ENCODE results near the gene IQCH. TPM values are rescaled to one million over a fixed set of nuclear protein-coding genes. Genes with fewer than 3 reads are reported as not detected.

IQCH gene
- total and polyA plus RNA-seq, 8 donors: 1.4 to 3.4 (median 2.8) TPM

GRCh38 chr15:67212684-67213367 is 41.8 kb upstream of the IQCH start:
- TF ChIP-seq, protein P1, sequence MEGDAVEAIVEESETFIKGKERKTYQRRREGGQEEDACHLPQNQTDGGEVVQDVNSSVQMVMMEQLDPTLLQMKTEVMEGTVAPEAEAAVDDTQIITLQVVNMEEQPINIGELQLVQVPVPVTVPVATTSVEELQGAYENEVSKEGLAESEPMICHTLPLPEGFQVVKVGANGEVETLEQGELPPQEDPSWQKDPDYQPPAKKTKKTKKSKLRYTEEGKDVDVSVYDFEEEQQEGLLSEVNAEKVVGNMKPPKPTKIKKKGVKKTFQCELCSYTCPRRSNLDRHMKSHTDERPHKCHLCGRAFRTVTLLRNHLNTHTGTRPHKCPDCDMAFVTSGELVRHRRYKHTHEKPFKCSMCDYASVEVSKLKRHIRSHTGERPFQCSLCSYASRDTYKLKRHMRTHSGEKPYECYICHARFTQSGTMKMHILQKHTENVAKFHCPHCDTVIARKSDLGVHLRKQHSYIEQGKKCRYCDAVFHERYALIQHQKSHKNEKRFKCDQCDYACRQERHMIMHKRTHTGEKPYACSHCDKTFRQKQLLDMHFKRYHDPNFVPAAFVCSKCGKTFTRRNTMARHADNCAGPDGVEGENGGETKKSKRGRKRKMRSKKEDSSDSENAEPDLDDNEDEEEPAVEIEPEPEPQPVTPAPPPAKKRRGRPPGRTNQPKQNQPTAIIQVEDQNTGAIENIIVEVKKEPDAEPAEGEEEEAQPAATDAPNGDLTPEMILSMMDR (IDR thresholded peaks at IDR 0.05): no peak
- Histone ChIP-seq H3K4me1 (no peaks in the 10 kb centered on the region), H3K36me3 (peaks cover 0 to 17% of the 10 kb centered on the region in 2 donors), H3K4me3 (no peak overlapping the region), H3K27me3 (no peaks in the 10 kb centered on the region), H3K9me3 (no peaks in the 10 kb centered on the region), H3K27ac (no peak overlapping the region)
- DNase-seq (no peak), ATAC-seq (no peak)
- intact Hi-C loops (cut with DNase I): no loop called here

GRCh38 chr15:67215102-67215501 is 39.5 kb upstream of the IQCH start:
- Histone ChIP-seq H3K27me3 (no peaks in the 10 kb centered on the region), H3K27ac (no peak overlapping the region), H3K4me3 (no peak overlapping the region), H3K9me3 (no peaks in the 10 kb centered on the region), H3K36me3 (peaks cover 0 to 6% of the 10 kb centered on the region in 2 donors), H3K4me1 (no peaks in the 10 kb centered on the region)
- intact Hi-C loops (cut with DNase I): no loop called here
- DNase-seq (no peak), ATAC-seq (no peak)
- TF ChIP-seq, protein P1 (IDR thresholded peaks at IDR 0.05): no peak

DNA sequence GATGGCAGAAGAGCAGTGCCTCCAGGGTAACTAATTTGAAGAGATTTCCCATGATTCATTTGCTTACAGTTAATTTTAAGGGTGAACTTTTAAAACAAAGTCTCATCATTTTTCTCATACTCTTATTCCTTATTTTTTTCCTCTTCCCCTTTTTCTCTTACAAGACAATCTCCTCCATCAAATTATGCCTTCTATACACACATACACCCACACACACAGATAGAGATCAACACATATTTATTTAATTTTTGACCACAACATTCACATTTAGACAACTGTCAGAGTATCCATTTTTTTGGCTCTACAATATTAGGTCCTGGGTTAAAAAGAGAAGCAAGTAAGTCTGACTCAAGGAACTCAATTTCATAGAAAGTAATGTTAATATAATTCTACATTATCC is 37.7 kb upstream of the IQCH start:
- Histone ChIP-seq H3K27me3 (no peaks in the 10 kb centered on the region), H3K9me3 (no peaks in the 10 kb centered on the region), H3K36me3 (peaks cover 0 to 6% of the 10 kb centered on the region in 2 donors), H3K4me3 (no peak overlapping the region), H3K4me1 (no peaks in the 10 kb centered on the region), H3K27ac (no peak overlapping the region)
- DNase-seq: no peak
- TF ChIP-seq, protein P1 (IDR thresholded peaks at IDR 0.05): no peak
- no peak for ATAC-seq
- intact Hi-C loops (cut with DNase I): no loop called here

GRCh38 chr15:67218428-67218827 is 36.2 kb upstream of the IQCH start:
- no peak overlapping the region for H3K27ac ChIP-seq
- TF ChIP-seq, protein P1 (IDR thresholded peaks at IDR 0.05): no peak
- H3K4me3 ChIP-seq: no peak overlapping the region
- H3K36me3 ChIP-seq: peaks cover 0 to 6% of the 10 kb centered on the region in 2 donors
- ATAC-seq: no peak
- H3K27me3 ChIP-seq: no peaks in the 10 kb centered on the region
- no peaks in the 10 kb centered on the region for H3K4me1 ChIP-seq
- intact Hi-C loops (cut with DNase I): no loop called here
- no peak for DNase-seq
- no peaks in the 10 kb centered on the region for H3K9me3 ChIP-seq

DNA sequence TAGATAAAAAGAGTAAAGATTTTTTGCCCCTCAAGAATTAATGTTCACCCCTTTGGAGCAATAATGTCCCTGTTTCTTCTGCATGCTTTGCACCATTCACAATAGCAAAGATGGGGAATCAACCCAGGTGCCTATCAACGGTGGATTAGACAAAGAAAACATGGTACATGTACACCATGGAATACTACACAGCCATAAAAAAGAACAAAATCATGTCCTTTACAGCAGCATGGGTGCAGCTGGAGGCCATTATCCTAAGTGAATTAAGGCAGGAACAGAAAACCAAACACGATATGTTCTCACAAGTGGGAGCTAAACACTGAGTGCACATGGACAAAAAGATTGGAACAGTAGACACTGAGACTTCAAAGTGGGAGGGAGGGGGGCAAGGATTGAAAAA is 35.3 kb upstream of the IQCH start:
- intact Hi-C loops (cut with DNase I): no loop called here
- Histone ChIP-seq H3K36me3 (peaks cover 0 to 6% of the 10 kb centered on the region in 2 donors), H3K9me3 (no peaks in the 10 kb centered on the region), H3K4me3 (no peak overlapping the region), H3K27ac (no peak overlapping the region), H3K4me1 (no peaks in the 10 kb centered on the region), H3K27me3 (no peaks in the 10 kb centered on the region)
- DNase-seq: no peak
- TF ChIP-seq, protein P1 (IDR thresholded peaks at IDR 0.05): no peak
- ATAC-seq: no peak

Measured in left lung (tissue), 10 donors.